H1 (cell line): ENCODE results near the gene SMIM10. TPM values are rescaled to one million over a fixed set of nuclear protein-coding genes. Genes with fewer than 3 reads are reported as not detected.

Source experiments
- CTCF ChIA-PET: fragments of 300-600 bp; sonication (Branson Sonifier 250); formaldehyde crosslinking; loops from one replicate; lab custom pipeline; 2021; ENCODE audit not compliant: partially characterized antibody; lab: Charles Lee
- POLR2A ChIA-PET: fragments of 300-600 bp; sonication (Branson Sonifier 250); formaldehyde crosslinking; loops from one replicate; lab custom pipeline; 2021; ENCODE audit warnings: inconsistent platforms; ENCODE audit not compliant: partially characterized antibody; lab: Charles Lee
- DNase-seq, 2 experiments: peaks; one replicate each; pipeline versions ENCODE4 v3.0.0 to v3.0.0-alpha.2; 2010 to 2022; ENCODE audit warnings: low spot score in 2 of 2, low read depth in 1 of 2, mixed read lengths in 1 of 2
- FAIRE-seq: peaks from 2 replicates; lab custom pipeline; 2011; peaks lifted over from hg19 to GRCh38; lab: Jason Lieb, UNC
- H2AFZ ChIP-seq: 2 replicates; pipeline ENCODE4 v1.8.1; 2012; ENCODE audit warnings: low read length, inconsistent platforms
- H2AK5ac ChIP-seq: 2 replicates; pipeline ENCODE4 v1.6.1; 2013; ENCODE audit warnings: low read depth, low read length
- H2BK120ac ChIP-seq: replicated peaks from 2 replicates; pipeline ENCODE3; 2013; ENCODE audit warnings: low read depth, low read length, inconsistent platforms
- H2BK12ac ChIP-seq: 2 replicates; pipeline ENCODE4 v1.6.1; 2013; ENCODE audit warnings: low read depth, low read length
- H2BK15ac ChIP-seq: 2 replicates; pipeline ENCODE4 v1.6.1; 2013; ENCODE audit warnings: low read length
- H2BK20ac ChIP-seq: 2 replicates; pipeline ENCODE4 v1.6.1; 2013; ENCODE audit warnings: low read length
- H2BK5ac ChIP-seq: 2 replicates; pipeline ENCODE4 v1.6.1; 2013; ENCODE audit warnings: low read depth, low read length
- H3K14ac ChIP-seq: 2 replicates; pipeline ENCODE4 v1.6.1; 2013; ENCODE audit warnings: inconsistent platforms; ENCODE audit not compliant: insufficient read length
- H3K18ac ChIP-seq: 2 replicates; pipeline ENCODE4 v1.6.1; 2013; ENCODE audit warnings: low read length; ENCODE audit errors: extremely low read depth
- H3K23ac ChIP-seq: 2 replicates; pipeline ENCODE4 v1.6.1; 2013; ENCODE audit warnings: inconsistent platforms; ENCODE audit not compliant: insufficient read length
- H3K23me2 ChIP-seq: 2 replicates; pipeline ENCODE4 v1.6.1; 2013; ENCODE audit warnings: low read depth, low read length
- H3K27ac ChIP-seq: 2 replicates; pipeline ENCODE4 v1.6.1; 2011; ENCODE audit warnings: low read depth, low read length, inconsistent platforms
- H3K27me3 ChIP-seq, 4 experiments: replicated peaks in 1 of 4; 1 replicate in 1 of 4; 2 replicates in 3 of 4; pipeline versions ENCODE4 v1.6.1 to v1.8.1; 2011 to 2013; ENCODE audit warnings: low read length in 3 of 4, mild to moderate bottlenecking in 3 of 4, inconsistent platforms in 2 of 4, mixed read lengths in 2 of 4, moderate library complexity in 1 of 4; ENCODE audit not compliant: control insufficient read depth in 3 of 4, insufficient read depth in 3 of 4; ENCODE audit errors: extremely low read depth in 1 of 4
- H3K36me3 ChIP-seq, 4 experiments: 2 replicates each; pipeline versions ENCODE4 v1.6.1 to v1.8.1; 2011 to 2013; ENCODE audit warnings: mild to moderate bottlenecking in 4 of 4, low read length in 3 of 4, moderate library complexity in 2 of 4, control low read depth in 1 of 4, inconsistent platforms in 1 of 4; ENCODE audit not compliant: insufficient read depth in 4 of 4, control insufficient read depth in 2 of 4
- H3K4ac ChIP-seq: replicated peaks from 2 replicates; pipeline ENCODE3; 2013; ENCODE audit warnings: low read length, low read depth, mixed read lengths, inconsistent platforms; ENCODE audit not compliant: insufficient read length
- H3K4me1 ChIP-seq, 4 experiments: replicated peaks in 1 of 4; 1 replicate in 1 of 4; 2 replicates in 3 of 4; pipeline versions ENCODE4 v1.6.1 to v1.8.1; 2011 to 2013; ENCODE audit warnings: low read length in 3 of 4, inconsistent platforms in 2 of 4, mixed read lengths in 1 of 4; ENCODE audit not compliant: insufficient read depth in 4 of 4, control insufficient read depth in 3 of 4
- H3K4me2 ChIP-seq, 2 experiments: 2 replicates each; pipeline versions ENCODE4 v1.6.1 to v1.8.1; 2011 to 2013; ENCODE audit warnings: low read depth in 2 of 2, low read length in 2 of 2, control low read depth in 1 of 2, inconsistent platforms in 1 of 2, mild to moderate bottlenecking in 1 of 2; ENCODE audit not compliant: insufficient read depth in 1 of 2
- H3K4me3 ChIP-seq, 4 experiments: fragments of 200-600, 300-600 bp in 1 of 4; sonication (generic), shearing (Covaris generic), sonication (Bioruptor Twin) in 1 of 4; 2 replicates each; pipeline versions ENCODE4 v1.5.1 to v1.8.1; 2011 to 2016; ENCODE audit warnings: low read length in 4 of 4, low read depth in 3 of 4, control low read depth in 2 of 4, inconsistent platforms in 2 of 4, mild to moderate bottlenecking in 2 of 4, mixed read lengths in 1 of 4, moderate library complexity in 1 of 4; ENCODE audit not compliant: insufficient read depth in 2 of 4; ENCODE audit errors: extremely low read depth in 1 of 4
- H3K56ac ChIP-seq: replicated peaks from 2 replicates; pipeline ENCODE3; 2013; ENCODE audit warnings: low read depth, mild to moderate bottlenecking, mixed read lengths, low read length, inconsistent platforms; ENCODE audit not compliant: insufficient read length
- H3K79me1 ChIP-seq: 2 replicates; pipeline ENCODE4 v1.6.1; 2013; ENCODE audit warnings: low read depth, low read length, control low read depth
- H3K79me2 ChIP-seq, 2 experiments: 2 replicates each; pipeline versions ENCODE4 v1.6.1 to v1.8.1; 2012 to 2013; ENCODE audit warnings: low read length in 2 of 2, mild to moderate bottlenecking in 2 of 2, inconsistent platforms in 1 of 2; ENCODE audit not compliant: insufficient read depth in 2 of 2, control insufficient read depth in 1 of 2
- H3K9ac ChIP-seq, 4 experiments: replicated peaks in 1 of 4; 1 replicate in 1 of 4; 2 replicates in 3 of 4; pipeline versions ENCODE4 v1.6.1 to v1.8.1; 2011 to 2013; ENCODE audit warnings: low read depth in 3 of 4, low read length in 3 of 4, control low read depth in 2 of 4, mild to moderate bottlenecking in 2 of 4, moderate library complexity in 2 of 4, inconsistent platforms in 1 of 4; ENCODE audit errors: extremely low read depth in 1 of 4
- H3K9me3 ChIP-seq, 2 experiments: 2 replicates each; pipeline versions ENCODE4 v1.6.1 to v1.8.1; 2012 to 2013; ENCODE audit warnings: mild to moderate bottlenecking in 2 of 2, moderate library complexity in 2 of 2, control low read depth in 1 of 2, inconsistent platforms in 1 of 2, low read depth in 1 of 2, low read length in 1 of 2, mixed read lengths in 1 of 2; ENCODE audit not compliant: insufficient read depth in 2 of 2
- H4K20me1 ChIP-seq, 2 experiments: replicated peaks in 1 of 2; 2 replicates each; pipeline versions ENCODE3 to v1.8.1; 2011 to 2013; ENCODE audit warnings: inconsistent platforms in 2 of 2, low read length in 2 of 2, mild to moderate bottlenecking in 1 of 2; ENCODE audit not compliant: insufficient read depth in 2 of 2, control insufficient read depth in 1 of 2
- H4K5ac ChIP-seq: 2 replicates; pipeline ENCODE4 v1.6.1; 2013; ENCODE audit warnings: low read length, low read depth, mixed read lengths, inconsistent platforms; ENCODE audit not compliant: insufficient read length
- H4K8ac ChIP-seq: 2 replicates; pipeline ENCODE4 v1.8.0; 2013; ENCODE audit warnings: mild to moderate bottlenecking, moderate library complexity, low read length, inconsistent platforms; ENCODE audit not compliant: insufficient read depth; ENCODE audit errors: extremely low read depth
- H4K91ac ChIP-seq: replicated peaks from 2 replicates; pipeline ENCODE3; 2013; ENCODE audit warnings: low read length, mixed read lengths, inconsistent platforms; ENCODE audit not compliant: insufficient read length
- CREB1 ChIP-seq: IDR thresholded peaks from 2 replicates; pipeline ENCODE4 v1.6.1; 2012; ENCODE audit warnings: inconsistent platforms
- JUN ChIP-seq: IDR thresholded peaks from 2 replicates; pipeline ENCODE4 v1.6.1; 2011; ENCODE audit warnings: low read depth, mild to moderate bottlenecking, improper control_type of control experiment, low read length
- SIN3A ChIP-seq, 2 experiments: IDR thresholded peaks in 1 of 2; conservative IDR thresholded peaks in 1 of 2; 2 replicates each; pipeline ENCODE4 v1.6.1; 2011 to 2012; ENCODE audit warnings: low read length in 2 of 2, improper control_type of control experiment in 1 of 2, low read depth in 1 of 2, mild to moderate bottlenecking in 1 of 2
- WGBS, 2 experiments: shearing (Covaris generic) in 1 of 2; methylation state at CpG; one replicate each; pipeline versions ENCODE4 v1.1.6 to v1.1.7; 2013 to 2015; ENCODE audit warnings: low lambda C conversion rate in 2 of 2, mixed read lengths in 2 of 2, inconsistent platforms in 1 of 2, low coverage in 1 of 2, missing lambda C conversion rate in 1 of 2; ENCODE audit not compliant: insufficient replicate concordance in 2 of 2, insufficient coverage in 1 of 2, insufficient read length in 1 of 2; ENCODE audit errors: extremely low coverage in 1 of 2, missing lambda C conversion rate in 1 of 2; 5-methylcytosine and 5-hydroxymethylcytosine counted together
- polyA plus RNA-seq, 7 experiments: library from polyadenylated mRNA; depleted of rRNA in 3 of 7; stranded (reverse) in 5 of 7; unstranded in 2 of 7; fragments of >200 nt in 5 of 7; fragments of 200-250 nt in 2 of 7; gene quantifications; 1 replicate in 5 of 7; 2 replicates in 1 of 7; 4 replicates in 1 of 7; pipeline versions ENCODE4 v1.2.1 to v1.2.3, GENCODE V29; 2011 to 2013; ENCODE audit warnings: missing spikeins in 2 of 7, mixed read lengths in 2 of 7
- total RNA-seq: library from RNA; stranded (reverse); fragmentation: NEBNext Ultra II Directional; extraction: Animal tissue kit (Norgen Biotek cat#: 25700); gene quantifications from 2 replicates; pipeline ENCODE4 v1.2.1, GENCODE V29; 2021

Gene SMIM10
- total and polyA plus RNA-seq, 2 of the 8 experiments (the other 6 are each of a cell fraction or from before 2014, with no cell fraction given), result 2.3 to 2.8 TPM

DNA sequence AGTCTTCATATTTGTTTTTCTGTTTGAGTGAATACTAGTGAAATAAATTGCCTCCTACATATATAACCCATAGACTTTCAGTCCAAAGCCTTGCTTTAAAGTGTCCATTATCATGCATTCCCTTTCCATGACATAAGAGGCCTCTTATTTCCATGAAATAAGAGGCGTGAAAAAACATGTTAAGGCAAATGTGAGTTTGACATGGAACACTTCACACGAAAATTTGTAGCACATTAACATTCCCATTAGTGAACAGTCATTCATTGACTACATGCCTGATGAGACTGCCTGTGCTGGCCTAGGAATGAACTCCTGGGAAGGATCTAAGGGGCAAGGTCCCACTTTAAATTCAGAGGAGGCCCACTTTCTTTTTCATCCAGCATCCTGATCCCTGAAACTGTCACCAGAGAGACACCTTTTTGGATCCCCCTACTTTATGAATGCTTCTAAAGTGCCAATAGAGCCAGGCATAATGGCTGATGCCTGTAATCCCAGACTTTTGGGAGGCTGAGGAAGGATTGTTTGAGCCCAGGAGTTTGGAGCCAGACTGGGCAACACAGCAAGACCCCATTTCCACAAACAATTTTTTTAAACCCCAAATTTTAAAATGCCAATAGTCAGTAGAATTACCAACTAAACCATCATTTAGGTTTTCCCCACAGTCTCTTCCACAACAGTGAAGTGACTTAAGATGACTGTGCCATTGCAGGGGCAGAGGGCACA is 24.9 kb downstream of the SMIM10 start:
- no peak for FAIRE-seq

More for the DNA sequence above, 24.9 kb downstream of the SMIM10 start:
- Histone ChIP-seq H3K23ac (no peak overlapping the region), H2AFZ (no peak overlapping the region), H3K79me1 (no peaks in the 10 kb centered on the region), H2BK12ac (no peak overlapping the region), H3K56ac (no peak overlapping the region), H3K4me1 (peaks cover 1 to 5% (median 2%) of the 10 kb centered on the region in 4 experiments; a peak in 4 of 7 replicates), H4K91ac (no peak overlapping the region), H2BK120ac (no peak overlapping the region), H3K79me2 (no peaks in the 10 kb centered on the region), H3K4ac (no peak overlapping the region), H3K4me3 (no peak overlapping the region), H3K36me3 (no peaks in the 10 kb centered on the region), H2AK5ac (no peak overlapping the region), H2BK5ac (no peak overlapping the region), H4K5ac (no peak overlapping the region), H3K18ac (no peak overlapping the region), H3K9ac (no peak overlapping the region), H3K27me3 (no peaks in the 10 kb centered on the region), H3K9me3 (no peaks in the 10 kb centered on the region), H3K27ac (no peak overlapping the region), H4K8ac (no peak overlapping the region), H3K23me2 (no peaks in the 10 kb centered on the region), H4K20me1 (no peaks in the 10 kb centered on the region), H3K4me2 (no peak overlapping the region), H3K14ac (no peak overlapping the region), H2BK15ac (no peak overlapping the region), H2BK20ac (no peak overlapping the region)
- TF ChIP-seq CREB1 (no peak), JUN (no peak), SIN3A (conservative IDR thresholded peaks at IDR 0.05 in 1 of 2, IDR thresholded peaks at IDR 0.05 in 1 of 2; ENCODE audit: low read depth in 1 of 2, low read length in 2 of 2) (no peak)
- 93% methylated on average over 2 of the region's 2 CpGs; no CpG with 5 or more reads in 1 of the 2 experiments for WGBS, 2 experiments
- ChIA-PET POLR2A (no interaction called here), CTCF (interaction anchor here (1.2 kb wide), 1 partner anchor 13 kb away, joined by 3 read pairs; no protein-coding TSS in a partner anchor)
- no peak for DNase-seq
